ENCODE measurements around the gene CMKLR1.

CMKLR1 gene

GRCh38 chr12:108318472-108319275 is 20.4 kb downstream of the CMKLR1 start:
- Histone ChIP-seq H2AFZ (no peak overlapping the region), H3K27me3 (ENCODE audit: control insufficient read depth, insufficient read depth, low read length) (no peaks in the 10 kb centered on the region), H3K9me3 (ENCODE audit: control insufficient read depth, low read length) (no peaks in the 10 kb centered on the region), H3K4me2 (ENCODE audit: low read length) (no peak overlapping the region), H3K27ac (no peak overlapping the region), H3K4me3 (ENCODE audit: low read depth, low read length) (no peak overlapping the region), H3K79me2 (no peaks in the 10 kb centered on the region), H3K9ac (no peak overlapping the region), H3K36me3 (ENCODE audit: control insufficient read depth, insufficient read depth, low read length) (no peaks in the 10 kb centered on the region), H3K4me1 (peaks cover 6% of the 10 kb centered on the region)
- no peak for TF ChIP-seq CTCF (IDR thresholded peaks at IDR 0.05)

GRCh38 chr12:108317308-108318234 is 21.5 kb downstream of the CMKLR1 start:
- Histone ChIP-seq H3K27me3 (ENCODE audit: control insufficient read depth, insufficient read depth, low read length) (no peaks in the 10 kb centered on the region), H3K4me3 (ENCODE audit: low read depth, low read length) (no peak overlapping the region), H2AFZ (no peak overlapping the region), H3K4me2 (ENCODE audit: low read length) (no peak overlapping the region), H3K36me3 (ENCODE audit: control insufficient read depth, insufficient read depth, low read length) (no peaks in the 10 kb centered on the region), H3K9ac (no peak overlapping the region), H3K4me1 (peaks cover 6% of the 10 kb centered on the region), H3K27ac (no peak overlapping the region), H3K9me3 (ENCODE audit: control insufficient read depth, low read length) (no peaks in the 10 kb centered on the region), H3K79me2 (no peaks in the 10 kb centered on the region)
- no peak for TF ChIP-seq CTCF (IDR thresholded peaks at IDR 0.05)

GRCh38 chr12:108316176-108317086 is 22.7 kb downstream of the CMKLR1 start:
- Histone ChIP-seq H2AFZ (no peak overlapping the region), H3K4me2 (ENCODE audit: low read length) (no peak overlapping the region), H3K27ac (peak overlapping the region; percentile 34), H3K36me3 (ENCODE audit: control insufficient read depth, insufficient read depth, low read length) (no peaks in the 10 kb centered on the region), H3K9ac (no peak overlapping the region), H3K9me3 (ENCODE audit: control insufficient read depth, low read length) (no peaks in the 10 kb centered on the region), H3K27me3 (ENCODE audit: control insufficient read depth, insufficient read depth, low read length) (no peaks in the 10 kb centered on the region), H3K4me3 (ENCODE audit: low read depth, low read length) (no peak overlapping the region), H3K79me2 (no peaks in the 10 kb centered on the region), H3K4me1 (peaks cover under 1% of the 10 kb centered on the region)
- no peak for TF ChIP-seq CTCF (IDR thresholded peaks at IDR 0.05)

- no peak for TF ChIP-seq CTCF (IDR thresholded peaks at IDR 0.05)
- no peaks in the 10 kb centered on the region for H3K4me1 ChIP-seq
- no peaks in the 10 kb centered on the region for H3K9me3 ChIP-seq (ENCODE audit: control insufficient read depth, low read length)
- H3K4me2 ChIP-seq (ENCODE audit: low read length): no peak overlapping the region
- H2AFZ ChIP-seq: no peak overlapping the region
- no peak overlapping the region for H3K4me3 ChIP-seq (ENCODE audit: low read depth, low read length)
- H3K27ac ChIP-seq: no peak overlapping the region
- no peaks in the 10 kb centered on the region for H3K36me3 ChIP-seq (ENCODE audit: control insufficient read depth, insufficient read depth, low read length)
- no peaks in the 10 kb centered on the region for H3K27me3 ChIP-seq (ENCODE audit: control insufficient read depth, insufficient read depth, low read length)
- H3K79me2 ChIP-seq: no peaks in the 10 kb centered on the region
- H3K9ac ChIP-seq: no peak overlapping the region
Observed at GRCh38 chr12:108315486-108316105, 23.5 kb downstream of the CMKLR1 start.

All from parathyroid adenoma (tissue), 2 donors.